Measurements from ENCODE around the gene PGAM1.
A peak's percentile ranks its signal among the peaks of the same experiment; 100 is the strongest.
"Not testable (repeated sequence)": the region's sequence is repeated elsewhere in the genome, so short reads cannot be mapped to it uniquely, and the experiment has no call there.

The PGAM1 gene

GRCh38 chr10:97425964-97426775 lies at the start of gene PGAM1:
PGAM1 (plus strand) TSS chr10:97426191; CDS start chr10:97426308, 117 bp downstream.
- DNase-seq = peak; percentile 95

GRCh38 chr10:97376413-97376812 lies 49.6 kb upstream of the PGAM1 start:
- no peak for DNase-seq

GRCh38 chr10:97378933-97379921 lies 46.8 kb upstream of the PGAM1 start:
- no peak for DNase-seq

GRCh38 chr10:97380516-97380915 lies 45.5 kb upstream of the PGAM1 start:
- DNase-seq = no peak

GRCh38 chr10:97381626-97382025 lies 44.4 kb upstream of the PGAM1 start:
- DNase-seq = no peak

GRCh38 chr10:97383159-97383558 lies 42.8 kb upstream of the PGAM1 start:
- DNase-seq = no peak

GRCh38 chr10:97384156-97384555 lies 41.8 kb upstream of the PGAM1 start:
- no peak for DNase-seq

GRCh38 chr10:97384641-97385040 lies 41.4 kb upstream of the PGAM1 start:
- DNase-seq = no peak

GRCh38 chr10:97385565-97385964 lies 40.4 kb upstream of the PGAM1 start:
- no peak for DNase-seq

GRCh38 chr10:97388152-97388551 lies 37.8 kb upstream of the PGAM1 start:
- no peak for DNase-seq

- no peak for DNase-seq
Observed at GRCh38 chr10:97390091-97390490, 35.9 kb upstream of the PGAM1 start.

GRCh38 chr10:97393034-97393573 lies 32.9 kb upstream of the PGAM1 start:
- DNase-seq = no peak

- DNase-seq = no peak
Observed at GRCh38 chr10:97396056-97396455, 29.9 kb upstream of the PGAM1 start.

- peak; percentile 31 for DNase-seq
Observed at GRCh38 chr10:97399843-97400545, 26.0 kb upstream of the PGAM1 start.

GRCh38 chr10:97400665-97401454 lies 25.1 kb upstream of the PGAM1 start, which contains the start of gene RRP12:
RRP12 (minus strand) TSS chr10:97401340; CDS start chr10:97401231, 109 bp downstream.
- peak; percentile 96 for DNase-seq

- DNase-seq = no peak
Observed at GRCh38 chr10:97401455-97401919, 24.5 kb upstream of the PGAM1 start.

- DNase-seq = no peak
Observed at GRCh38 chr10:97404044-97404443, 21.9 kb upstream of the PGAM1 start.

- DNase-seq = peak; percentile 13
Observed at GRCh38 chr10:97406064-97406463, 19.9 kb upstream of the PGAM1 start.

GRCh38 chr10:97406483-97406882 lies 19.5 kb upstream of the PGAM1 start:
- not testable (repeated sequence) for DNase-seq

GRCh38 chr10:97407211-97407951 lies 18.6 kb upstream of the PGAM1 start:
- DNase-seq = peak; percentile 84

GRCh38 chr10:97407952-97408248 lies 18.1 kb upstream of the PGAM1 start:
- no peak for DNase-seq

All from CD4-positive, alpha-beta T cell treated with Interleukin-4 for 4 hours (primary cell).